Smooth muscle cell (in vitro differentiated cells): ENCODE data around the gene CEP135. TPM values are rescaled to one million over a fixed set of nuclear protein-coding genes. Genes with fewer than 3 reads are reported as not detected.

Source experiments
- DNase-seq: peaks from one replicate; lab custom pipeline; 2025; ENCODE audit not compliant: unreplicated experiment; lab: John Stamatoyannopoulos, UW
- H2AFZ ChIP-seq: fragments of 200-600 bp; sonication (generic); 2 replicates; pipeline ENCODE4 v1.6.0; 2016; ENCODE audit warnings: antibody characterized with exemption, low read depth, mild to moderate bottlenecking
- H3F3A ChIP-seq: fragments of 200-600 bp; sonication (generic); 2 replicates; pipeline ENCODE4 v1.6.0; 2017; ENCODE audit warnings: antibody characterized with exemption, low read depth
- H3K27ac ChIP-seq: fragments of 200-600 bp; sonication (generic); 2 replicates; pipeline ENCODE4 v1.5.1; 2016; ENCODE audit warnings: low read depth, mild to moderate bottlenecking
- H3K27me3 ChIP-seq: fragments of 200-600 bp; sonication (generic); 2 replicates; pipeline ENCODE4 v1.6.1; 2016; ENCODE audit warnings: low read depth, mild to moderate bottlenecking
- H3K36me3 ChIP-seq: fragments of 200-600 bp; sonication (generic); 2 replicates; pipeline ENCODE4 v1.5.1; 2016; ENCODE audit warnings: low read depth
- H3K4me1 ChIP-seq: fragments of 200-600 bp; sonication (generic); 2 replicates; pipeline ENCODE4 v1.5.1; 2016; ENCODE audit warnings: low read depth
- H3K4me2 ChIP-seq: fragments of 200-600 bp; sonication (generic); 2 replicates; pipeline ENCODE4 v1.6.0; 2016; ENCODE audit warnings: mild to moderate bottlenecking
- H3K4me3 ChIP-seq: fragments of 200-600 bp; sonication (generic); 2 replicates; pipeline ENCODE4 v1.5.1; 2016; ENCODE audit warnings: mild to moderate bottlenecking
- H3K79me2 ChIP-seq: fragments of 200-600 bp; sonication (generic); 2 replicates; pipeline ENCODE4 v1.6.0; 2016; ENCODE audit warnings: low read depth, mild to moderate bottlenecking
- H3K9ac ChIP-seq: fragments of 200-600 bp; sonication (generic); 2 replicates; pipeline ENCODE4 v1.6.0; 2016; ENCODE audit warnings: low read depth
- H3K9me3 ChIP-seq: fragments of 200-600 bp; sonication (generic); replicated peaks from 2 replicates; pipeline ENCODE4 v1.5.1; 2016; ENCODE audit warnings: low read depth
- H4K20me1 ChIP-seq: fragments of 200-600 bp; sonication (generic); 2 replicates; pipeline ENCODE4 v1.6.0; 2016; ENCODE audit warnings: low read depth
- CTCF ChIP-seq: fragments of 200-600 bp; sonication (generic); IDR thresholded peaks from 2 replicates; pipeline ENCODE4 v1.5.1; 2017; ENCODE audit warnings: borderline replicate concordance, mild to moderate bottlenecking, antibody characterized with exemption; ENCODE audit not compliant: insufficient read depth, poor library complexity, severe bottlenecking
- WGBS: methylation state at CpG from one replicate; pipeline ENCODE4 v1.1.7; 2016; ENCODE audit warnings: low lambda C conversion rate; 5-methylcytosine and 5-hydroxymethylcytosine counted together
- polyA plus RNA-seq: library from polyadenylated mRNA; unstranded; fragments of >200 nt; fragmentation: Nextera tagmentation; extraction: Ambion mirVana; gene quantifications from 2 replicates; pipeline ENCODE4 v1.2.1, GENCODE V29; 2016
- total RNA-seq: library from RNA; depleted of rRNA; stranded (reverse); fragments of >200 nt; gene quantifications from 2 replicates; pipeline ENCODE4 v1.2.3, GENCODE V29; 2014

Gene CEP135
- total and polyA plus RNA-seq, 2 experiments from 2014 or later, result 4.5 to 28.9 TPM

GRCh38 chr4:55925241-55925640 lies 23.5 kb upstream of the CEP135 start:
- Histone ChIP-seq H3F3A (no peaks in the 10 kb centered on the region), H3K9ac (no peak overlapping the region), H3K36me3 (no peaks in the 10 kb centered on the region), H3K4me2 (no peak overlapping the region), H3K4me1 (no peaks in the 10 kb centered on the region), H3K27me3 (no peaks in the 10 kb centered on the region), H3K9me3 (no peaks in the 10 kb centered on the region), H3K4me3 (no peak overlapping the region), H2AFZ (no peak overlapping the region), H3K27ac (no peak overlapping the region), H4K20me1 (no peaks in the 10 kb centered on the region), H3K79me2 (no peaks in the 10 kb centered on the region)
- no peak for DNase-seq
- TF ChIP-seq CTCF, result no peak
- 80% methylated on average over 4 of the region's 4 CpGs for WGBS

- Histone ChIP-seq H3K27ac (no peak overlapping the region), H3K36me3 (no peaks in the 10 kb centered on the region), H4K20me1 (no peaks in the 10 kb centered on the region)
Observed at GRCh38 chr4:55926610-55927009, 22.1 kb upstream of the CEP135 start.

GRCh38 chr4:55927803-55928437 lies 20.8 kb upstream of the CEP135 start:
- no peaks in the 10 kb centered on the region for H3K27me3 ChIP-seq
- H3K4me3 ChIP-seq, result no peak overlapping the region
- H3K9me3 ChIP-seq, result no peaks in the 10 kb centered on the region
- no peaks in the 10 kb centered on the region for H3K4me1 ChIP-seq
- TF ChIP-seq CTCF, result no peak
- H3K4me2 ChIP-seq, result no peak overlapping the region
- no peak overlapping the region for H3K9ac ChIP-seq
- DNase-seq, result no peak
- no peak overlapping the region for H2AFZ ChIP-seq
- WGBS, result 88% methylated on average over 2 of the region's 2 CpGs
- no peaks in the 10 kb centered on the region for H3K79me2 ChIP-seq
- no peaks in the 10 kb centered on the region for H3K36me3 ChIP-seq
- H3K27ac ChIP-seq, result no peak overlapping the region
- no peaks in the 10 kb centered on the region for H3F3A ChIP-seq
- no peaks in the 10 kb centered on the region for H4K20me1 ChIP-seq

More at GRCh38 chr4:55926610-55927009, 22.1 kb upstream of the CEP135 start:
- Histone ChIP-seq H3K27me3 (no peaks in the 10 kb centered on the region), H3K4me2 (no peak overlapping the region), H3K4me1 (no peaks in the 10 kb centered on the region), H3K9ac (no peak overlapping the region), H3K79me2 (no peaks in the 10 kb centered on the region), H3K9me3 (no peaks in the 10 kb centered on the region), H3F3A (no peaks in the 10 kb centered on the region), H3K4me3 (no peak overlapping the region), H2AFZ (no peak overlapping the region)
- no peak for DNase-seq
- TF ChIP-seq CTCF, result no peak

- DNase-seq, result no peak
- no peaks in the 10 kb centered on the region for H3F3A ChIP-seq
- H3K79me2 ChIP-seq, result no peaks in the 10 kb centered on the region
- WGBS, result 74% methylated on average over 1 of the region's 1 CpG
- no peak overlapping the region for H3K4me2 ChIP-seq
- no peaks in the 10 kb centered on the region for H3K27me3 ChIP-seq
- H4K20me1 ChIP-seq, result no peaks in the 10 kb centered on the region
- no peak for TF ChIP-seq CTCF
- no peaks in the 10 kb centered on the region for H3K4me1 ChIP-seq
- H3K9ac ChIP-seq, result no peak overlapping the region
- no peak overlapping the region for H3K4me3 ChIP-seq
- H3K36me3 ChIP-seq, result no peaks in the 10 kb centered on the region
- H2AFZ ChIP-seq, result no peak overlapping the region
- H3K9me3 ChIP-seq, result no peaks in the 10 kb centered on the region
- H3K27ac ChIP-seq, result no peak overlapping the region
Observed at GRCh38 chr4:55928846-55929245, 19.9 kb upstream of the CEP135 start.
